ENCODE results near the gene ZNF189.

The ZNF189 gene

DNA sequence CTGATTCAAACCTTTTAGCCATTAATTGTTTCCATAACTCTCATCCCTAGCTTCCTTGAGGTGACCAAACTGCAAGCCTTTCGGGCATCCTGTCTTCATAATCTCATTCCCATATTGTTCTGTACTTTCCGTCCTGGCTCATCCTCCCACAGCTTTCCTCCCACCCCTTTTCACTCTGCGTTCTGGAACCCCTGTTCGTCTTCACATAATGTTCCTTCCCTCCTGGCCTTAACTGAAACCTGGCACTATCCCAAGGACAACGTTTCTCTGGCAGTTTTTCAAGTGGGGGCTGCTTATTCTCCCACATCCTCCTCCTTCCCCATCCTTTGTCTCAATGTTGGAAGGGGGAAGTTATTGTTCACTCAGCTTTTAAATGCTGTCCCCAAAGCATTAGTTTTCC lies 1.5 kb downstream of the ZNF189 start:
- Histone ChIP-seq H3K9me3 (ENCODE audit: control insufficient read depth, insufficient read depth, low read depth, low read length) (peaks cover 10% of the 10 kb centered on the region; the same call in 1 of the 2 replicates), H3K4me1 (ENCODE audit: control insufficient read depth, insufficient read depth, low read length) (no peaks in the 10 kb centered on the region), H3K36me3 (ENCODE audit: control insufficient read depth, insufficient read depth, low read length) (peaks cover 69% of the 10 kb centered on the region), H3K27me3 (ENCODE audit: control insufficient read depth, insufficient read depth, low read length) (no peaks in the 10 kb centered on the region), H3K4me3 (ENCODE audit: low read depth, low read length) (peak overlapping the region; percentile 14; the same call in 1 of the 2 replicates), H3K9ac (ENCODE audit: low read length) (no peak overlapping the region), H3K27ac (ENCODE audit: low read depth, low read length) (no peak overlapping the region)

DNA sequence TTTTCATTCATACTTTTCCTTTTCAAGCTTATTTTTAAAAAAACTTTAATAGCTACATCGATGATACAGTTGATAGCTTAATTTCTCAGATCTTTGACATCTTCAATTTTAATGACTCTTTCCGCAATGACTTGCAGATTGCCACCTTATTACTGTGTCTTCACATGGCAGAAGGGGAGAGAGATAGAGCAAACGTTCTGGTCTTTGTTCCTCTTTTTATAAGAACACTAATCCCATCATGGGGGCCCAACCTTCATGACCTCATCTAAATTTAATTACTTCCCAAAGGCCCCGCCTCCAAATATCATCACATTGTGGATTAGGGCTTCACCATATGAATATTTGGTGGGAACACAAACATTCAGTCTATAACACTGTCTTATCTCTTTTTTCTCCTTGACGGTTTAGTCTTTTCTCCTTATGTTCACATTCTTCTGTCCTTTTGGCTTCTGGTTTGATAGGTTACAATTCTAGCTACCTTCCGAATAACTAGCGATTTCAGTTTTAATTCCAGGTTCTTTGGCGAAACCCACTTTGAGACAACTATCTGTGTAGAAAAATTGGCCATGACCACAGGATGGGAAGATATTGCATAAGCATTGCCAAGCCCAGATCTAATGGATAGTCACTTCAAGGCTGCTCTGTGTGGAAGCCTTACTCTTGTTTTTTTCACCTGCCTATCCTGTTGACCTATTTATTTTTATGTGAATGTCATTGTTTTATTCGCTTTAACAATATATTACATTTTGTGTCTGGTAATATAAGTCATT lies 5.0 kb downstream of the ZNF189 start:
- Histone ChIP-seq H3K36me3 (ENCODE audit: control insufficient read depth, insufficient read depth, low read length) (peaks cover 86% of the 10 kb centered on the region), H3K27ac (ENCODE audit: low read depth, low read length) (no peak overlapping the region), H3K9ac (ENCODE audit: low read length) (no peak overlapping the region), H3K27me3 (ENCODE audit: control insufficient read depth, insufficient read depth, low read length) (no peaks in the 10 kb centered on the region), H3K4me3 (ENCODE audit: low read depth, low read length) (no peak overlapping the region), H3K9me3 (ENCODE audit: control insufficient read depth, insufficient read depth, low read depth, low read length) (peaks cover 21% of the 10 kb centered on the region), H3K4me1 (ENCODE audit: control insufficient read depth, insufficient read depth, low read length) (no peaks in the 10 kb centered on the region)

GRCh38 chr9:101408374-101409078 lies 9.9 kb downstream of the ZNF189 start:
- Histone ChIP-seq H3K36me3 (ENCODE audit: control insufficient read depth, insufficient read depth, low read length) (peaks cover 69% of the 10 kb centered on the region), H3K9ac (ENCODE audit: low read length) (no peak overlapping the region), H3K4me3 (ENCODE audit: low read depth, low read length) (no peak overlapping the region), H3K27ac (ENCODE audit: low read depth, low read length) (no peak overlapping the region), H3K27me3 (ENCODE audit: control insufficient read depth, insufficient read depth, low read length) (no peaks in the 10 kb centered on the region), H3K4me1 (ENCODE audit: control insufficient read depth, insufficient read depth, low read length) (no peaks in the 10 kb centered on the region), H3K9me3 (ENCODE audit: control insufficient read depth, insufficient read depth, low read depth, low read length) (peaks cover 42% of the 10 kb centered on the region)

DNA sequence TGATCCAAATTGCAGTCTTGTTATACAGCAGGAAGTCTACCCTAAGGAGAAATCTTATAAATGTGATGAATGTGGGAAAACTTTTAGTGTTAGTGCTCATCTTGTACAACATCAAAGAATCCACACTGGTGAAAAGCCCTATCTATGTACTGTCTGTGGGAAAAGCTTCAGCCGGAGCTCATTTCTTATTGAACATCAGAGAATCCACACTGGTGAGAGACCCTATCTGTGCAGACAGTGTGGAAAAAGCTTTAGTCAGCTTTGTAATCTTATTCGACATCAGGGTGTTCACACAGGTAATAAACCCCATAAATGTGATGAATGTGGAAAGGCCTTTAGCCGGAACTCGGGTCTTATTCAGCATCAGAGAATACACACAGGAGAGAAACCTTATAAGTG lies 10.4 kb downstream of the ZNF189 start:
- no peak overlapping the region for H3K27ac ChIP-seq (ENCODE audit: low read depth, low read length)
- no peak overlapping the region for H3K4me3 ChIP-seq (ENCODE audit: low read depth, low read length)
- no peaks in the 10 kb centered on the region for H3K27me3 ChIP-seq (ENCODE audit: control insufficient read depth, insufficient read depth, low read length)
- H3K36me3 ChIP-seq (ENCODE audit: control insufficient read depth, insufficient read depth, low read length) = peaks cover 63% of the 10 kb centered on the region
- H3K4me1 ChIP-seq (ENCODE audit: control insufficient read depth, insufficient read depth, low read length) = no peaks in the 10 kb centered on the region
- no peak overlapping the region for H3K9ac ChIP-seq (ENCODE audit: low read length)
- H3K9me3 ChIP-seq (ENCODE audit: control insufficient read depth, insufficient read depth, low read depth, low read length) = peaks cover 39% of the 10 kb centered on the region

GRCh38 chr9:101414839-101415238 lies 16.2 kb downstream of the ZNF189 start:
- Histone ChIP-seq H3K4me1 (ENCODE audit: control insufficient read depth, insufficient read depth, low read length) (no peaks in the 10 kb centered on the region), H3K9me3 (ENCODE audit: control insufficient read depth, insufficient read depth, low read depth, low read length) (peaks cover 10% of the 10 kb centered on the region), H3K27me3 (ENCODE audit: control insufficient read depth, insufficient read depth, low read length) (no peaks in the 10 kb centered on the region), H3K4me3 (ENCODE audit: low read depth, low read length) (no peak overlapping the region), H3K9ac (ENCODE audit: low read length) (no peak overlapping the region), H3K27ac (ENCODE audit: low read depth, low read length) (no peak overlapping the region), H3K36me3 (ENCODE audit: control insufficient read depth, insufficient read depth, low read length) (peaks cover 7% of the 10 kb centered on the region)

- Histone ChIP-seq H3K9me3 (ENCODE audit: control insufficient read depth, insufficient read depth, low read depth, low read length) (peaks cover 4% of the 10 kb centered on the region; the same call in 1 of the 2 replicates), H3K4me3 (ENCODE audit: low read depth, low read length) (no peak overlapping the region), H3K27ac (ENCODE audit: low read depth, low read length) (no peak overlapping the region), H3K27me3 (ENCODE audit: control insufficient read depth, insufficient read depth, low read length) (no peaks in the 10 kb centered on the region), H3K9ac (ENCODE audit: low read length) (no peak overlapping the region), H3K36me3 (ENCODE audit: control insufficient read depth, insufficient read depth, low read length) (peaks cover 3% of the 10 kb centered on the region; the same call in 1 of the 2 replicates), H3K4me1 (ENCODE audit: control insufficient read depth, insufficient read depth, low read length) (no peaks in the 10 kb centered on the region)
These were observed 16.9 kb downstream of the ZNF189 start for GRCh38 chr9:101415578-101415977.

DNA sequence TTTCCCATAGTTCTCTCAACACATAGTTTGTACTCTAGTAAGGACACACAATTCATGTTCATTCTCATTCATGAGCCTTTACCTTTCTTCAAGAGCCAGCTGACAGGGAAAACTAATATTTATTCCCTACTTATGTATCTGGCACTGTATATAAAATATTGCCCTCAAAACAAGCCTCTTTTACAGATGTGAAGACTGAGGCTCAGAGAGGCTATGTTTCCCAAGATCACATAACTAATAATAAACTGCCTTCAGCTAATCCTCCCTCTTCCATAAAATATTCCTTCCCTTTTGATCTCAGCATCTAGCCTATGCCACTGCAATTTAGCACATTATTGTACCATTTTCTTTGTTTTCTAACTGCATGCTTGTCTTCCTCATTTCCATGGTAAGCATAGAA lies 18.7 kb downstream of the ZNF189 start:
- H3K27ac ChIP-seq (ENCODE audit: low read depth, low read length) = no peak overlapping the region
- H3K9ac ChIP-seq (ENCODE audit: low read length) = no peak overlapping the region
- no peaks in the 10 kb centered on the region for H3K9me3 ChIP-seq (ENCODE audit: control insufficient read depth, insufficient read depth, low read depth, low read length)
- H3K4me1 ChIP-seq (ENCODE audit: control insufficient read depth, insufficient read depth, low read length) = no peaks in the 10 kb centered on the region
- no peaks in the 10 kb centered on the region for H3K27me3 ChIP-seq (ENCODE audit: control insufficient read depth, insufficient read depth, low read length)
- no peaks in the 10 kb centered on the region for H3K36me3 ChIP-seq (ENCODE audit: control insufficient read depth, insufficient read depth, low read length)
- H3K4me3 ChIP-seq (ENCODE audit: low read depth, low read length) = no peak overlapping the region

GRCh38 chr9:101417977-101418376 lies 19.3 kb downstream of the ZNF189 start:
- H3K27ac ChIP-seq (ENCODE audit: low read depth, low read length) = no peak overlapping the region

DNA sequence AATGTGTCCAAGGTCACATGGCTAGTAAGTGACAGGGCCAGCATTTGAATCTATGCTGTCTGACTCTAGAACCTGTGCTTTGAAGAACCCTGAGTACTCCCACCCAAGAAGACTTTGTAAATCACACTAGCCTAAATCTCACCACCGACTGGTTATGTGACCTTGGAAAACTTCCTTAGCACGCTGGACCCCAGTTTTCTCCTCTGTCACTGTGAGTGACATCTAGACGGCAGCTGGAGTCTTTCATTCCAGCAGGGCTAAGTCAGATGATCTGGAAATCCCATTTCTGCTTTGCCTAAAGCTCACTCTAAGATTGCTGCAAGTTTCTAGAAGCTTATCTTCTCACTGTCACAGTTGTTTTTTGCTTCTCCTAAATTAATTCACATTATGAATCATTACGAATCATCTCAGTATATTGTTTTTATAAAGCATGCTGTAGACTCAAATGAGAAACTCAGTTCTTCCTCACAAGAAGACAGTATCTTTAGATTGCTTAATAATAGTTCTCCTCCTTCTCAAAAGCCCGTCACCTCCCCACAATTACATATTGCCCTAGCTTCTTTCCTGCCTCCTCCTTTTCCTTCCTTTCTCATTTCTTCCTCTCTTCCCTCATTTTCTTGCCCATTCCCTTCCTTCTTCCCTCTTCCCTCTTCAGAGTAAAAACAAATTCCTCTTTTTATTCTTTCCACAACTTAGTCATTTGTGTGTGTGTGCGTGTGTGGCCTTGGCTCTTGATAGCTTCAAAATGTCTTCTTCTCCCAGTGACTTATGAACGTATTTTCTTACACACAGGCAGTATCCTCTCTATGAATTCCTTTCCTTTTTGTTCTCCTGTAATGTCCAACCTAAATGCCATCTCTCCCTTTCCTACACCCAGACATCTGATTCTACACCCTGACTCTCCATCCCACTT lies 20.1 kb downstream of the ZNF189 start:
- Histone ChIP-seq H3K4me1 (ENCODE audit: control insufficient read depth, insufficient read depth, low read length) (no peaks in the 10 kb centered on the region), H3K27ac (ENCODE audit: low read depth, low read length) (no peak overlapping the region)

More at GRCh38 chr9:101417977-101418376, 19.3 kb downstream of the ZNF189 start:
- H3K27me3 ChIP-seq (ENCODE audit: control insufficient read depth, insufficient read depth, low read length) = no peaks in the 10 kb centered on the region
- no peaks in the 10 kb centered on the region for H3K4me1 ChIP-seq (ENCODE audit: control insufficient read depth, insufficient read depth, low read length)
- no peak overlapping the region for H3K4me3 ChIP-seq (ENCODE audit: low read depth, low read length)
- H3K36me3 ChIP-seq (ENCODE audit: control insufficient read depth, insufficient read depth, low read length) = no peaks in the 10 kb centered on the region
- H3K9me3 ChIP-seq (ENCODE audit: control insufficient read depth, insufficient read depth, low read depth, low read length) = no peaks in the 10 kb centered on the region
- no peak overlapping the region for H3K9ac ChIP-seq (ENCODE audit: low read length)

GRCh38 chr9:101419863-101420262 lies 21.2 kb downstream of the ZNF189 start:
- H3K36me3 ChIP-seq (ENCODE audit: control insufficient read depth, insufficient read depth, low read length) = no peaks in the 10 kb centered on the region
- no peaks in the 10 kb centered on the region for H3K27me3 ChIP-seq (ENCODE audit: control insufficient read depth, insufficient read depth, low read length)
- H3K27ac ChIP-seq (ENCODE audit: low read depth, low read length) = no peak overlapping the region
- H3K4me3 ChIP-seq (ENCODE audit: low read depth, low read length) = no peak overlapping the region
- H3K9ac ChIP-seq (ENCODE audit: low read length) = no peak overlapping the region
- H3K9me3 ChIP-seq (ENCODE audit: control insufficient read depth, insufficient read depth, low read depth, low read length) = no peaks in the 10 kb centered on the region
- no peaks in the 10 kb centered on the region for H3K4me1 ChIP-seq (ENCODE audit: control insufficient read depth, insufficient read depth, low read length)

More for the DNA sequence above, 20.1 kb downstream of the ZNF189 start:
- H3K4me3 ChIP-seq (ENCODE audit: low read depth, low read length) = no peak overlapping the region
- H3K9me3 ChIP-seq (ENCODE audit: control insufficient read depth, insufficient read depth, low read depth, low read length) = no peaks in the 10 kb centered on the region
- H3K36me3 ChIP-seq (ENCODE audit: control insufficient read depth, insufficient read depth, low read length) = no peaks in the 10 kb centered on the region
- H3K27me3 ChIP-seq (ENCODE audit: control insufficient read depth, insufficient read depth, low read length) = no peaks in the 10 kb centered on the region
- no peak overlapping the region for H3K9ac ChIP-seq (ENCODE audit: low read length)

Data from HUES6 (cell line).